Ureter (tissue), 1 donor: ENCODE results near the gene NINL. TPM values are rescaled to one million over a fixed set of nuclear protein-coding genes. Genes with fewer than 3 reads are reported as not detected.

ENCODE experiments used
- DNase-seq: peaks from one replicate; pipeline ENCODE4 v3.0.0-alpha.2; 2020; ENCODE audit warnings: low spot score
- total RNA-seq: library from RNA; stranded (reverse); gene quantifications from one replicate; pipeline ENCODE4 v1.2.4, GENCODE V29; 2023
- donor health status: DM: yes; HTN: yes; CAD: no.

Gene NINL
- total RNA-seq, 1 donor from 2014 or later, result 11.3 TPM

- no peak for DNase-seq
Measured at GRCh38 chr20:25500880-25501351, 84.4 kb downstream of the NINL start.

GRCh38 chr20:25499855-25500434 is 85.4 kb downstream of the NINL start:
- no peak for DNase-seq

- DNase-seq, result no peak
Measured at GRCh38 chr20:25499031-25499430, 86.3 kb downstream of the NINL start.

DNA sequence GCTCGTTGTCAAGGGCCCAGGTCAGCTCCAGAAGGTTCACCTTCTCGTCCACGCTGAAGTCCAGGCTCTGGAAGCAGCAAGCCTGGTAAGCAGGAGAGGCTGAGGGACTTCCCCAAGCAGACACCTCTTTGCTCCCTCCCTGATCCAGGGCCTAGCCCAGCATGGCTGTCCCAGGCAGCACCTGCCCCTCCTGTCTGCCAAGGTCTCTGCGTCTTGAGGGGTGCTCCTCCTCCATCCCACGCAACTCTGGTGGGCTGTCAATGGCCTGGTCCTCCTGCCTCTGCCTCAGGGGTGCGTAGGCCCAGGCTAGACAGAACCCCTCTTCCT is 87.1 kb downstream of the NINL start:
- no peak for DNase-seq

DNA sequence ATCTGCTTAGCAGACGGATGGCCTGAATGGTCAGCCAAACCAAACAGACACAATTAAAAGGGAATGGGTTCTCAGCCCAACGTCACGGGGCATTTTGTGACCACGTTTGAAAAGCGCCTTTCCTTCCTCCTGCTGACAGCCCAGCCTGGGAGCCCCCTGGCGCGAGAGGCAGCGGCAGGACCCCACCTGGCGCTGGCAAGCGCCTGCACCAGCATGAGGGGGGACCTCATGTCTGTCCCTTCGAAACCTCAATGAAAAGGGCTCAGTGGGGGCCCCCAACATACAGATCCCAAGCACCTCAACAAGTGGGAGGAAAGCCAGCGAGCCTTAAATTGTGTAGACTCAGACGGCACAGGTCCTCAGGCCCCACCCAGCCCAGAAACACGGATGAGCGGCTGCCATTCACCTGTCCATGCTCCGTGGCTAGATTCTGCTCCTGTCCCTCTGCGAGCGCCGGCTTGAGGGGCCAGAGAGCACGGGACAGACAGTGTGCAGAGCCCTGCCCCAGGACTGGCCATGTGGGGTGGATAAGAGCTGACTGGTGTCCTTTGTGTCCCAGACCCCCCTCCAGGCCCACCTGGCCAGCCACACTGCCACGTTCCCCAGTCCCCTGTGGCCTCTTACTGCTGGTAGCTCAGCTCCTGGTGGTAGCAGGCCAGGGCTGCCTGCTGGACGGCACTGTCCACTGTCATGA is 87.6 kb downstream of the NINL start:
- DNase-seq, result no peak

- DNase-seq, result no peak
Measured at GRCh38 chr20:25496968-25497401, 88.3 kb downstream of the NINL start.

DNA sequence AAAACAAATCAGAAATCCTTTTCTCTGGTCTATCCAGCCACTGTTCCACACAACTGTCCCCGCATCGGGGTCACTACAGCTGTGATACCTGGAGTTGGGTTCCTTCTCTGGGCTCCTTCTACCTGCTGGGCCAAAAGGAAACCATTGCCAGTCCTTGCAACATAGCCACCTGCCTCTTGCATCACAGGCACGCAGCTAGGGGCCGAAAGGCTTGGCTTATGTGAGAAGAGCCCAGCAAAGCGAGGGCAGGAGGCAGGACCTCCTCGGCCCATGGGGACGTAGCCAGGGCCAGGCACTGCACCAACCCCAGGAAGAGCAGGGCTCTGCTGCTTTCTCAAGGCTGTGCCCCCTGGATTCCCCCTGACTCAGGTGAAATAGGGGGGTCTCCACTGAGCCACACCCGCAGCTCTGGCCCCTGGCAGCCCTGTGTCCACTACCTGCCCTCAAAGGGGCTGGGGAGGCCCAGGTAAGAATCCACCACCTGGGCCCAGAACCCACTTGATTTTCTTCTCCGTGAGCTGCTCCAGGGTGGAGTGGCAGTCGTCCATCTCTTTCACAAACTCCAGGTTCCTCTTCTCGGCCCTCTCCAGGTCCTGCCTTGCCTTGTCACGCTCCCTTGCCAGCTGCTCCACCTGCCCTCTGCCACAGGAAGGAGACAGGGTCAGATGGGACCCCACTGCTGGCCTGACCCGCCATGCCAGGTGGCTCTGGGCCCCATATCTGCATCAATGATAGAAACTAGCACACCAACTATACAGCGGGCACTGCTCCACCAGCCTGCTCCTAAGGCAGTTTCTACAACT is 89.0 kb downstream of the NINL start:
- DNase-seq, result no peak

GRCh38 chr20:25495189-25495824 is 90.0 kb downstream of the NINL start:
- no peak for DNase-seq

DNA sequence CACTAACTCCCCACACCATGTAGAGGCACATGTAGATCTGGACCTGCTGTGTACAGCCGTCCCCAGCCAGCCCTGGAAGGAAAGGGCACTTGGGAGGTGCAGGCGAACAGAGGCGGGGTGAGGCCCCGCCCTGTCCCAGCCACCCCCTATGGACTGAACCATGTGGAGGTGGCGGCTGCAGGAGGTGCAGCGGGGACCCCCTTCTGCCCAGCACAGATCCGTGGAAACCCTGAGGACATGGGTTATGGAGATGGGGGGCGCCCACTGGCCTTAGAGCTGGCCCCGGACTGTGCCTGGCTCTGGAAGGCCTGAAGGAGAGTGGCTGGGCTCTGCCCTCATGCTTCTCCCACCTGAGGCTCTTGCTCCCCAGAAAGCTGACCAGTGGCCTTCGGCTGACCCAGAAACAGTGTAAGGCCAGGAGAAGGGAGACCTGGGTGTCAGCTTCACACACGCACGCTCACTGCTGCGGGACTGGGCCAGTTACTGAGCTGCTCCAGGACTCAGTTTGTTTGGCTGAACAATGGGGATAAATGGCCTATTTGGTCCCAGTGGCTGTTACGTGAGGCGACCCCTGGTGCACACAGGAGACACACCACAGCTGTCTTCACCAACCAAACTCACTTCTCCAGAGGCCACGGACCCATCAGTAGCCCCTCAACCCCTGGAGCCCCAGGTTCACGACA is 90.7 kb downstream of the NINL start:
- no peak for DNase-seq

GRCh38 chr20:25493748-25494505 is 91.4 kb downstream of the NINL start:
- no peak for DNase-seq

GRCh38 chr20:25493137-25493536 is 92.2 kb downstream of the NINL start:
- DNase-seq, result no peak

GRCh38 chr20:25491446-25492038 is 93.8 kb downstream of the NINL start:
- DNase-seq, result no peak

GRCh38 chr20:25490656-25491445 is 94.5 kb downstream of the NINL start:
- DNase-seq, result no peak

GRCh38 chr20:25489221-25489871 is 96.0 kb downstream of the NINL start:
- no peak for DNase-seq

DNA sequence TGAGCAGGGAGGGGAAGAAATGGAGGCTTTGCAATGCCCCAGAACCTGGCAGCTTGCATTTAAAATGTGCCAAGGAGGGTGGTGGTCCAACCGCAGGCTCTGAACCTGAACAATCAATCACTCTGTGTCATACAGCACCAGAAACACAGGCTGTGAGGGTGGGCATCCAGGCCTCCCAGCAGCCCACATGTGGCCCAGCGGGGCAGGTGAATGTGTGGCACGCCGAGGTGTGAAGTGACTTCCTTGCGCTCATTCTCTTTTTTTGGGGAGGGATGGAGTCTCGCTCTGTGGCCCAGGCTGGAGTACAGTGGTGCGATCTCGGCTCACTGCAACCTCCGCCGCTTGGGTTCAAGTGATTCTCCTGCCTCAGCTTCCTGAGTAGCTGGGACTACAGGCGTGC is 97.4 kb downstream of the NINL start:
- no peak for DNase-seq

DNA sequence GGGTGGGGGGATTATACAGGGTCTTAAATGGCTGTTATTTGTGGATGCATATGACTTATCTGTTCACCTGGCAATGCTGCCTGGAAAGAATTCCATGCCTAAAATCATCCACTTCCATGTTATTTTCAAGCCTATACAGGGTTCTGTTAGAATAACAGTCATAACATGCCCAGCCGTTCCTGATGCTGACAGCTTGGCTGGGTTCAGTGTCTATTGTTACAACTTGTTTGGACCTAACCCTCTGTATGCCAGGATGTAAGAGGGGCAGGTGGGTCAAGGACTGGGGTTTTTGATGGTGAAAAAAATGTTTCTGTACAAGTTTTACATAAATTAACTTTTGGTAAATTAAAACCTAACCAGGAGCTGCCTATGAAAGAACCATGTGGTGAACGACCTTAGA is 98.0 kb downstream of the NINL start:
- no peak for DNase-seq

DNA sequence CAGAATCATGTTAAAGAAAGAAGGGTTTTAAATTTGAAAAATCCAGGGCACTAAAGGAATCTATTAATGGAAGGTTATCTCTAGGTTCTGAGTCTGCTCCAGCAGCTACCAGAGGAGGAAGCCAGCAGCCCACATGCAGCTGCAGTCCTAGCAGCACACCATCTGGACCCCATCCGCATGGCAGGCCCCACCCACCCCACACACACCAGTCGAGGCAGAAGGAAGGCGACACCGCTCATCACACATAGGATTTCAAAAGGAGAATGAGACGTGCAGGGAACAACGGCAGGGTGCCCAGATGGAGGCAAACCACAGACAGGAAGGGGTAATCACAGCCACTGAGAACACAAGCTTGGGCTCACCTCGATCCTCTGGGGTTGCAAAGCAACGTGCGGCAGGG is 99.0 kb downstream of the NINL start:
- DNase-seq, result no peak

- DNase-seq, result no peak
Measured at GRCh38 chr20:25485872-25486271, 99.5 kb downstream of the NINL start.

GRCh38 chr20:25484911-25485511 is 100.3 kb downstream of the NINL start:
- no peak for DNase-seq
